ENCODE results near the gene DCBLD2.

DNA sequence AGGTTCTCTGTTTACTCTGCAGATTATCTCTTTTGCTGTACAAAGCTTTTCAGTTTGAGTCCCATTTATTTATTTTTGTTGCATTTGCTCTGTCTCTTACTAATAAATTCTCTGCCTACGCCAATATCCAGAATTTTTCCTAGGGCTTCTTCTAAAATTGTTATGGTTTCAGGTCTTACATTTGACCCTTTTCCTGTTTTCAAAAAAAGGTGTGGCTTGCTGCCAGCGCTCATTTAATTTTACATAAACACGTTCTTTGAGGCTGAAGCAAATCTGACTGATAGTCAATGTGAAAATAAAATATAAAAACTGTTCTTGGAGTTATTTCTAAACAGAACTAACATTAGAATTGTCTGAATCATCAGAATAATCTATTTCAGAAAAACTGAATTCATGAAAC, 32.1 kb downstream of the DCBLD2 start:
- TF ChIP-seq POLR2AphosphoS5 (IDR thresholded peaks at IDR 0.05) (no peak), CTCF (IDR thresholded peaks at IDR 0.05) (no peak)

All from upper lobe of left lung (tissue), 4 donors.